Measurements from ENCODE around the gene NR2C1. TPM values are rescaled to one million over a fixed set of nuclear protein-coding genes. Genes with fewer than 3 reads are reported as not detected.

NR2C1 gene
- total RNA-seq, 1 experiment from 2014 or later, result 33.7 TPM

DNA sequence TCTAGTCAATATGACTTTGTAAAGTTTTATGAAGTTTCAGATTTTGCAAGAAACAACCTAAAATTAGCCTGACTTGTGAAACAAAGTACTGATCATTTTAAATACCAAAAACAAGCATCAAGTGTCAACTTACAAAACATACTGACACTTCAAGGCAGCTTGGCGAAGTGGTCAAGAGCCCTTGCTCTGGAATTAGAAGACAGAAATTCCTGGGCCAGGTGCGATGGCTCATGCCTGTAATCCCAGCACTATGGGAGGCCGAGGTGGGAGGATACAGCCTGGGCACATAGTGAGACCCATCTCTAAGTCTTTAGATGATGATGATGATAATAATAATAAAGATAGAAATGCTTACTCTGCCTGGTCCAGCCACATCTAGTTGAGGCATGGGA is 45.4 kb upstream of the NR2C1 start:
- intact Hi-C loops (cut with micrococcal nuclease), result loop anchor here (5.0 to 10.0 kb wide), 2 partner anchors 84 to 574 kb away; no protein-coding TSS in a partner anchor
- BruUV-seq (replicated peaks), result no TSS peak
- Histone ChIP-seq H3K9ac (ENCODE audit: low read length) (peak overlapping the region; percentile 15; the same call in 1 of the 2 replicates), H3K9me3 (ENCODE audit: control insufficient read depth in 1 of 2, insufficient read depth in 1 of 2, low read depth in 1 of 2, low read length in 2 of 2) (no peaks in the 10 kb centered on the region), H3K36me3 (ENCODE audit: control insufficient read depth in 1 of 2, insufficient read depth in 2 of 2, low read length in 2 of 2) (no peaks in the 10 kb centered on the region), H4K20me1 (ENCODE audit: insufficient read depth) (no peaks in the 10 kb centered on the region), H3K27me3 (ENCODE audit: insufficient read depth, low read length) (no peaks in the 10 kb centered on the region), H3K27ac (ENCODE audit: low read depth, low read length) (no peak overlapping the region), H3K79me2 (ENCODE audit: insufficient read depth, low read length) (no peaks in the 10 kb centered on the region), H3K4me2 (ENCODE audit: low read length) (peak overlapping the region; percentile 56), H3K4me3 (replicated peaks in 1 of 2; ENCODE audit: low read depth in 1 of 2, low read length in 2 of 2) (no peak overlapping the region), H3K4me1 (ENCODE audit: control insufficient read depth in 1 of 2, insufficient read depth in 2 of 2, low read length in 2 of 2) (peaks cover 9 to 49% of the 10 kb centered on the region in 2 experiments), H2AFZ (ENCODE audit: low read depth, low read length, poor library complexity, severe bottlenecking) (no peak overlapping the region), H3K9me2 (ENCODE audit: insufficient read depth) (no peaks in the 10 kb centered on the region)
- DNase-seq (ENCODE audit: low read depth, low spot score), result no peak
- CTCF ChIA-PET, result interaction anchor here (1.8 kb wide), 1 partner anchor 416 kb away, joined by 5 read pairs; no protein-coding TSS in a partner anchor
- POLR2A ChIA-PET, result interaction anchor here (1.7 kb wide), 1 partner anchor 99 kb away, joined by 4 read pairs; the partner anchor contains the start of genes FGD6 and VEZT
- no peak for TF ChIP-seq REST (IDR thresholded peaks at IDR 0.05; ENCODE audit: low read depth)
- TF ChIP-seq ZFX (IDR thresholded peaks at IDR 0.05), result no peak
- 0 out of 2 replicates have a peak, but pooled peaks have one; percentile 6 for TF ChIP-seq JUND (IDR thresholded peaks at IDR 0.05)
- TF ChIP-seq EGR1 (IDR thresholded peaks at IDR 0.05; ENCODE audit: low read depth), result no peak
- no peak for TF ChIP-seq TCF7L2 (IDR thresholded peaks at IDR 0.05; ENCODE audit: borderline replicate concordance, extremely low read depth, insufficient read depth, insufficient read length)
- no peak for TF ChIP-seq POLR2A (IDR thresholded peaks at IDR 0.05; ENCODE audit: borderline replicate concordance, extremely low read depth, insufficient read depth, insufficient read length)
- TF ChIP-seq MAX (IDR thresholded peaks at IDR 0.05), result no peak; the same call in 1 of the 2 replicates
- TF ChIP-seq YY1 (IDR thresholded peaks at IDR 0.05; ENCODE audit: extremely low read depth, insufficient replicate concordance, low read depth, low read length), result no peak
- RAD21 ChIA-PET (ENCODE audit: low non-redundant PET in 1 of 2, low total read pairs in 2 of 2, uncharacterized antibody in 2 of 2, unreplicated experiment in 2 of 2), result no interaction called here
- no peak for ATAC-seq
